GM23338 (cell line): ENCODE results near the gene FOCAD. TPM values are rescaled to one million over a fixed set of nuclear protein-coding genes. Genes with fewer than 3 reads are reported as not detected.
A peak's percentile ranks its signal among the peaks of the same experiment; 100 is the strongest.

Experiments used
- ATAC-seq: fragments of 200-7000 bp; cut with Tn5 transposase; 3 replicates; pipeline ENCODE4 v1.9.1; 2020
- DNase-seq: peaks from one replicate; pipeline ENCODE4 v3.0.0-alpha.2; 2015; ENCODE audit warnings: low spot score
- H2AFZ ChIP-seq: fragments of 200-600 bp; sonication (generic); 2 replicates; pipeline ENCODE4 v1.8.0; 2016; ENCODE audit warnings: antibody characterized with exemption, mild to moderate bottlenecking, moderate library complexity
- H3F3A ChIP-seq: fragments of 200-600 bp; sonication (generic); replicated peaks from 2 replicates; pipeline ENCODE4 v1.8.0; 2017; ENCODE audit warnings: antibody characterized with exemption, mixed run types, low read depth
- H3K27ac ChIP-seq: fragments of 200-600 bp; sonication (generic); 2 replicates; pipeline ENCODE4 v1.6.1; 2016; ENCODE audit warnings: low read depth
- H3K27me3 ChIP-seq: fragments of 200-600 bp; sonication (generic); 2 replicates; pipeline ENCODE4 v1.8.0; 2016; ENCODE audit warnings: mild to moderate bottlenecking, mixed run types, moderate library complexity; ENCODE audit not compliant: insufficient read depth
- H3K36me3 ChIP-seq: fragments of 200-600 bp; sonication (generic); 2 replicates; pipeline ENCODE4 v1.8.0; 2016; ENCODE audit warnings: mild to moderate bottlenecking; ENCODE audit not compliant: insufficient read depth
- H3K4me1 ChIP-seq: fragments of 200-600 bp; sonication (generic); 2 replicates; pipeline ENCODE4 v1.8.0; 2016; ENCODE audit warnings: mild to moderate bottlenecking, moderate library complexity; ENCODE audit not compliant: insufficient read depth
- H3K4me2 ChIP-seq: fragments of 200-600 bp; sonication (generic); 2 replicates; pipeline ENCODE4 v1.7.1; 2017; ENCODE audit warnings: mixed run types
- H3K4me3 ChIP-seq: fragments of 200-600 bp; sonication (generic); 2 replicates; pipeline ENCODE4 v1.6.1; 2016; ENCODE audit warnings: mixed run types
- H3K79me2 ChIP-seq: fragments of 200-600 bp; sonication (generic); replicated peaks from 2 replicates; pipeline ENCODE4 v1.8.0; 2017; ENCODE audit warnings: mild to moderate bottlenecking; ENCODE audit not compliant: insufficient read depth
- H3K9me2 ChIP-seq: fragments of 200-600 bp; sonication (generic); 2 replicates; pipeline ENCODE4 v1.8.0; 2017; ENCODE audit not compliant: insufficient read depth
- H4K20me1 ChIP-seq: fragments of 200-600 bp; sonication (generic); replicated peaks from 2 replicates; pipeline ENCODE4 v1.8.0; 2017; ENCODE audit warnings: mild to moderate bottlenecking; ENCODE audit not compliant: insufficient read depth
- H3K27ac Mint-ChIP-seq: 2 replicates; pipeline ENCODE4 v1.8.0; 2020; ENCODE audit warnings: inconsistent platforms, mild to moderate bottlenecking, moderate library complexity, mixed read lengths
- H3K27me3 Mint-ChIP-seq: 3 replicates; pipeline ENCODE4 v1.8.0; 2022; ENCODE audit warnings: low read depth, mild to moderate bottlenecking, moderate library complexity, mixed read lengths, inconsistent platforms; ENCODE audit not compliant: insufficient read depth, poor library complexity
- H3K36me3 Mint-ChIP-seq: 3 replicates; pipeline ENCODE4 v1.8.0; 2021; ENCODE audit warnings: low read depth, mild to moderate bottlenecking, inconsistent platforms, moderate library complexity, mixed read lengths
- H3K4me1 Mint-ChIP-seq: 3 replicates; pipeline ENCODE4 v1.8.0; 2020; ENCODE audit warnings: mild to moderate bottlenecking, inconsistent platforms, mixed read lengths
- H3K4me3 Mint-ChIP-seq: 3 replicates; pipeline ENCODE4 v1.8.0; 2021; ENCODE audit warnings: moderate library complexity, mild to moderate bottlenecking, inconsistent platforms, mixed read lengths
- H3K9me3 Mint-ChIP-seq: 3 replicates; pipeline ENCODE4 v1.8.0; 2020; ENCODE audit warnings: moderate library complexity, mild to moderate bottlenecking, inconsistent platforms, mixed read lengths
- CREB1 ChIP-seq: fragments of 250-450 bp; sonication (Bioruptor Pico); IDR thresholded peaks from 2 replicates; pipeline ENCODE4 v1.5.0; 2020; ENCODE audit warnings: low read depth, mild to moderate bottlenecking, moderate library complexity
- ETS1 ChIP-seq: IDR thresholded peaks from 2 replicates; pipeline ENCODE4 v1.6.1; 2016; ENCODE audit warnings: antibody characterized with exemption
- EZH2phosphoT487 ChIP-seq: fragments of 200-600 bp; sonication (generic); IDR thresholded peaks from one replicate; pipeline ENCODE4 v1.8.1; 2018; ENCODE audit warnings: antibody characterized with exemption; ENCODE audit not compliant: unreplicated experiment
- JUNB ChIP-seq: IDR thresholded peaks from one replicate; pipeline ENCODE4 v1.6.1; 2016; ENCODE audit warnings: antibody characterized with exemption; ENCODE audit not compliant: unreplicated experiment
- NANOG ChIP-seq: IDR thresholded peaks from 2 replicates; pipeline ENCODE4 v1.6.1; 2016; ENCODE audit warnings: antibody characterized with exemption, borderline replicate concordance
- POLR2AphosphoS5 ChIP-seq: IDR thresholded peaks from 2 replicates; pipeline ENCODE4 v1.6.1; 2016; ENCODE audit warnings: antibody characterized with exemption, low read depth
- STAT1 ChIP-seq: IDR thresholded peaks from one replicate; pipeline ENCODE4 v1.6.1; 2016; ENCODE audit warnings: antibody characterized with exemption; ENCODE audit not compliant: unreplicated experiment
- ZNF331 ChIP-seq: fragments of 250-450 bp; sonication (Bioruptor Pico); IDR thresholded peaks from 2 replicates; pipeline ENCODE4 v1.5.0; 2020; ENCODE audit warnings: low read depth, mild to moderate bottlenecking, moderate library complexity
- polyA plus RNA-seq: library from polyadenylated mRNA; unstranded; fragments of >200 nt; fragmentation: Nextera tagmentation; extraction: Ambion mirVana; gene quantifications from 2 replicates; pipeline ENCODE4 v1.2.1, GENCODE V29; 2016
- total RNA-seq: library from RNA; depleted of rRNA; stranded (reverse); fragments of >200 nt; shearing (Covaris generic); gene quantifications from 2 replicates; pipeline ENCODE4 v1.2.3, GENCODE V29; 2014
- TF ChIP-seq, protein P1 (sequence below), 2 experiments: fragments of 200-600 bp in 1 of 2; sonication (generic) in 1 of 2; conservative IDR thresholded peaks; 2 replicates each; pipeline versions ENCODE4 v1.5.1 to v1.6.1; 2016 to 2017; ENCODE audit warnings: antibody characterized with exemption in 2 of 2, low read depth in 2 of 2, mild to moderate bottlenecking in 2 of 2, moderate library complexity in 1 of 2
- TF ChIP-seq, protein P2 (sequence below): fragments of 250-450 bp; sonication (Bioruptor Pico); IDR thresholded peaks from 2 replicates; pipeline ENCODE4 v1.5.0; 2020; ENCODE audit warnings: mild to moderate bottlenecking, moderate library complexity
- TF ChIP-seq, protein P3 (sequence below): IDR thresholded peaks from one replicate; pipeline ENCODE4 v1.6.1; 2018; ENCODE audit warnings: antibody characterized with exemption; ENCODE audit not compliant: unreplicated experiment

Gene FOCAD
- total and polyA plus RNA-seq, 2 experiments from 2014 or later: 13.7 to 66.5 TPM

GRCh38 chr9:20693068-20693467 lies 9.0 kb downstream of the FOCAD start (continued):
- TF ChIP-seq STAT1 (no peak), ETS1 (no peak), JUNB (no peak), NANOG (no peak)

GRCh38 chr9:20694248-20694647 lies 10.2 kb downstream of the FOCAD start:
- DNase-seq: no peak
- Mint-ChIP-seq H3K36me3 (no peaks in the 10 kb centered on the region), H3K27me3 (no peaks in the 10 kb centered on the region), H3K4me1 (peaks cover 17% of the 10 kb centered on the region), H3K4me3 (no peak overlapping the region), H3K27ac (no peak overlapping the region), H3K9me3 (no peaks in the 10 kb centered on the region)
- peak overlapping the region; percentile 61 for H3K4me2 ChIP-seq
- peaks cover 12% of the 10 kb centered on the region; the same call in 1 of the 2 replicates for H4K20me1 ChIP-seq
- peaks cover 26% of the 10 kb centered on the region for H3K4me1 ChIP-seq
- peak overlapping the region; percentile 24; the same call in 1 of the 2 replicates for H3K4me3 ChIP-seq
- H3F3A ChIP-seq: no peaks in the 10 kb centered on the region
- no peaks in the 10 kb centered on the region for H3K9me2 ChIP-seq
- no peaks in the 10 kb centered on the region for H3K36me3 ChIP-seq
- H2AFZ ChIP-seq: no peak overlapping the region
- no peak overlapping the region for H3K27ac ChIP-seq
- no peak for TF ChIP-seq ETS1
- TF ChIP-seq, protein P1, sequence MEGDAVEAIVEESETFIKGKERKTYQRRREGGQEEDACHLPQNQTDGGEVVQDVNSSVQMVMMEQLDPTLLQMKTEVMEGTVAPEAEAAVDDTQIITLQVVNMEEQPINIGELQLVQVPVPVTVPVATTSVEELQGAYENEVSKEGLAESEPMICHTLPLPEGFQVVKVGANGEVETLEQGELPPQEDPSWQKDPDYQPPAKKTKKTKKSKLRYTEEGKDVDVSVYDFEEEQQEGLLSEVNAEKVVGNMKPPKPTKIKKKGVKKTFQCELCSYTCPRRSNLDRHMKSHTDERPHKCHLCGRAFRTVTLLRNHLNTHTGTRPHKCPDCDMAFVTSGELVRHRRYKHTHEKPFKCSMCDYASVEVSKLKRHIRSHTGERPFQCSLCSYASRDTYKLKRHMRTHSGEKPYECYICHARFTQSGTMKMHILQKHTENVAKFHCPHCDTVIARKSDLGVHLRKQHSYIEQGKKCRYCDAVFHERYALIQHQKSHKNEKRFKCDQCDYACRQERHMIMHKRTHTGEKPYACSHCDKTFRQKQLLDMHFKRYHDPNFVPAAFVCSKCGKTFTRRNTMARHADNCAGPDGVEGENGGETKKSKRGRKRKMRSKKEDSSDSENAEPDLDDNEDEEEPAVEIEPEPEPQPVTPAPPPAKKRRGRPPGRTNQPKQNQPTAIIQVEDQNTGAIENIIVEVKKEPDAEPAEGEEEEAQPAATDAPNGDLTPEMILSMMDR (conservative IDR thresholded peaks at IDR 0.05; ENCODE audit: low read depth in 2 of 2): no peak
- no peak for TF ChIP-seq STAT1
- TF ChIP-seq EZH2phosphoT487: no peak
- no peak for TF ChIP-seq CREB1
- no peak for TF ChIP-seq ZNF331 (CRISPR knock-in tag)
- TF ChIP-seq, protein P2, sequence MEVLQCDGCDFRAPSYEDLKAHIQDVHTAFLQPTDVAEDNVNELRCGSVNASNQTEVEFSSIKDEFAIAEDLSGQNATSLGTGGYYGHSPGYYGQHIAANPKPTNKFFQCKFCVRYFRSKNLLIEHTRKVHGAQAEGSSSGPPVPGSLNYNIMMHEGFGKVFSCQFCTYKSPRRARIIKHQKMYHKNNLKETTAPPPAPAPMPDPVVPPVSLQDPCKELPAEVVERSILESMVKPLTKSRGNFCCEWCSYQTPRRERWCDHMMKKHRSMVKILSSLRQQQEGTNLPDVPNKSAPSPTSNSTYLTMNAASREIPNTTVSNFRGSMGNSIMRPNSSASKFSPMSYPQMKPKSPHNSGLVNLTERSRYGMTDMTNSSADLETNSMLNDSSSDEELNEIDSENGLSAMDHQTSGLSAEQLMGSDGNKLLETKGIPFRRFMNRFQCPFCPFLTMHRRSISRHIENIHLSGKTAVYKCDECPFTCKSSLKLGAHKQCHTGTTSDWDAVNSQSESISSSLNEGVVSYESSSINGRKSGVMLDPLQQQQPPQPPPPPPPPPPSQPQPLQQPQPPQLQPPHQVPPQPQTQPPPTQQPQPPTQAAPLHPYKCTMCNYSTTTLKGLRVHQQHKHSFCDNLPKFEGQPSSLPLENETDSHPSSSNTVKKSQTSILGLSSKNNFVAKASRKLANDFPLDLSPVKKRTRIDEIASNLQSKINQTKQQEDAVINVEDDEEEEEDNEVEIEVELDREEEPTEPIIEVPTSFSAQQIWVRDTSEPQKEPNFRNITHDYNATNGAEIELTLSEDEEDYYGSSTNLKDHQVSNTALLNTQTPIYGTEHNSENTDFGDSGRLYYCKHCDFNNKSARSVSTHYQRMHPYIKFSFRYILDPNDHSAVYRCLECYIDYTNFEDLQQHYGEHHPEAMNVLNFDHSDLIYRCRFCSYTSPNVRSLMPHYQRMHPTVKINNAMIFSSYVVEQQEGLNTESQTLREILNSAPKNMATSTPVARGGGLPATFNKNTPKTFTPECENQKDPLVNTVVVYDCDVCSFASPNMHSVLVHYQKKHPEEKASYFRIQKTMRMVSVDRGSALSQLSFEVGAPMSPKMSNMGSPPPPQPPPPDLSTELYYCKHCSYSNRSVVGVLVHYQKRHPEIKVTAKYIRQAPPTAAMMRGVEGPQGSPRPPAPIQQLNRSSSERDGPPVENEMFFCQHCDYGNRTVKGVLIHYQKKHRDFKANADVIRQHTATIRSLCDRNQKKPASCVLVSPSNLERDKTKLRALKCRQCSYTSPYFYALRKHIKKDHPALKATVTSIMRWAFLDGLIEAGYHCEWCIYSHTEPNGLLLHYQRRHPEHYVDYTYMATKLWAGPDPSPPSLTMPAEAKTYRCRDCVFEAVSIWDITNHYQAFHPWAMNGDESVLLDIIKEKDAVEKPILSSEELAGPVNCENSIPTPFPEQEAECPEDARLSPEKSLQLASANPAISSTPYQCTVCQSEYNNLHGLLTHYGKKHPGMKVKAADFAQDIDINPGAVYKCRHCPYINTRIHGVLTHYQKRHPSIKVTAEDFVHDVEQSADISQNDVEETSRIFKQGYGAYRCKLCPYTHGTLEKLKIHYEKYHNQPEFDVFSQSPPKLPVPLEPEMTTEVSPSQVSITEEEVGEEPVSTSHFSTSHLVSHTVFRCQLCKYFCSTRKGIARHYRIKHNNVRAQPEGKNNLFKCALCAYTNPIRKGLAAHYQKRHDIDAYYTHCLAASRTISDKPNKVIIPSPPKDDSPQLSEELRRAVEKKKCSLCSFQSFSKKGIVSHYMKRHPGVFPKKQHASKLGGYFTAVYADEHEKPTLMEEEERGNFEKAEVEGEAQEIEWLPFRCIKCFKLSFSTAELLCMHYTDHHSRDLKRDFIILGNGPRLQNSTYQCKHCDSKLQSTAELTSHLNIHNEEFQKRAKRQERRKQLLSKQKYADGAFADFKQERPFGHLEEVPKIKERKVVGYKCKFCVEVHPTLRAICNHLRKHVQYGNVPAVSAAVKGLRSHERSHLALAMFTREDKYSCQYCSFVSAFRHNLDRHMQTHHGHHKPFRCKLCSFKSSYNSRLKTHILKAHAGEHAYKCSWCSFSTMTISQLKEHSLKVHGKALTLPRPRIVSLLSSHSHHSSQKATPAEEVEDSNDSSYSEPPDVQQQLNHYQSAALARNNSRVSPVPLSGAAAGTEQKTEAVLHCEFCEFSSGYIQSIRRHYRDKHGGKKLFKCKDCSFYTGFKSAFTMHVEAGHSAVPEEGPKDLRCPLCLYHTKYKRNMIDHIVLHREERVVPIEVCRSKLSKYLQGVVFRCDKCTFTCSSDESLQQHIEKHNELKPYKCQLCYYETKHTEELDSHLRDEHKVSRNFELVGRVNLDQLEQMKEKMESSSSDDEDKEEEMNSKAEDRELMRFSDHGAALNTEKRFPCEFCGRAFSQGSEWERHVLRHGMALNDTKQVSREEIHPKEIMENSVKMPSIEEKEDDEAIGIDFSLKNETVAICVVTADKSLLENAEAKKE (CRISPR knock-in tag): no peak
- TF ChIP-seq, protein P3, sequence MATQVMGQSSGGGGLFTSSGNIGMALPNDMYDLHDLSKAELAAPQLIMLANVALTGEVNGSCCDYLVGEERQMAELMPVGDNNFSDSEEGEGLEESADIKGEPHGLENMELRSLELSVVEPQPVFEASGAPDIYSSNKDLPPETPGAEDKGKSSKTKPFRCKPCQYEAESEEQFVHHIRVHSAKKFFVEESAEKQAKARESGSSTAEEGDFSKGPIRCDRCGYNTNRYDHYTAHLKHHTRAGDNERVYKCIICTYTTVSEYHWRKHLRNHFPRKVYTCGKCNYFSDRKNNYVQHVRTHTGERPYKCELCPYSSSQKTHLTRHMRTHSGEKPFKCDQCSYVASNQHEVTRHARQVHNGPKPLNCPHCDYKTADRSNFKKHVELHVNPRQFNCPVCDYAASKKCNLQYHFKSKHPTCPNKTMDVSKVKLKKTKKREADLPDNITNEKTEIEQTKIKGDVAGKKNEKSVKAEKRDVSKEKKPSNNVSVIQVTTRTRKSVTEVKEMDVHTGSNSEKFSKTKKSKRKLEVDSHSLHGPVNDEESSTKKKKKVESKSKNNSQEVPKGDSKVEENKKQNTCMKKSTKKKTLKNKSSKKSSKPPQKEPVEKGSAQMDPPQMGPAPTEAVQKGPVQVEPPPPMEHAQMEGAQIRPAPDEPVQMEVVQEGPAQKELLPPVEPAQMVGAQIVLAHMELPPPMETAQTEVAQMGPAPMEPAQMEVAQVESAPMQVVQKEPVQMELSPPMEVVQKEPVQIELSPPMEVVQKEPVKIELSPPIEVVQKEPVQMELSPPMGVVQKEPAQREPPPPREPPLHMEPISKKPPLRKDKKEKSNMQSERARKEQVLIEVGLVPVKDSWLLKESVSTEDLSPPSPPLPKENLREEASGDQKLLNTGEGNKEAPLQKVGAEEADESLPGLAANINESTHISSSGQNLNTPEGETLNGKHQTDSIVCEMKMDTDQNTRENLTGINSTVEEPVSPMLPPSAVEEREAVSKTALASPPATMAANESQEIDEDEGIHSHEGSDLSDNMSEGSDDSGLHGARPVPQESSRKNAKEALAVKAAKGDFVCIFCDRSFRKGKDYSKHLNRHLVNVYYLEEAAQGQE: no peak
- no peak for TF ChIP-seq POLR2AphosphoS5
- H3K27me3 ChIP-seq: no peaks in the 10 kb centered on the region
- no peak for ATAC-seq
- peaks cover 57% of the 10 kb centered on the region for H3K79me2 ChIP-seq
